Vagina (tissue), 2 donors: Measurements from ENCODE around the gene NUP153.

Source experiments
- CTCF ChIP-seq, 3 experiments: fragments of 450-650 bp in 2 of 3; fragments of 200-600 bp in 1 of 3; sonication (generic) in 1 of 3; IDR thresholded peaks; one replicate each; pipeline ENCODE4 v1.5.1; 2017 to 2019; ENCODE audit warnings: antibody characterized with exemption in 3 of 3, mild to moderate bottlenecking in 2 of 3, moderate library complexity in 2 of 3
- POLR2AphosphoS5 ChIP-seq, 2 donors: sonication (generic); formaldehyde crosslinking; IDR thresholded peaks; one replicate each; pipeline ENCODE4 v1.9.0; 2017; ENCODE audit warnings: antibody characterized with exemption in 2 of 2, mild to moderate bottlenecking in 2 of 2, low read depth in 1 of 2; ENCODE audit not compliant: insufficient read depth in 1 of 2

DNA sequence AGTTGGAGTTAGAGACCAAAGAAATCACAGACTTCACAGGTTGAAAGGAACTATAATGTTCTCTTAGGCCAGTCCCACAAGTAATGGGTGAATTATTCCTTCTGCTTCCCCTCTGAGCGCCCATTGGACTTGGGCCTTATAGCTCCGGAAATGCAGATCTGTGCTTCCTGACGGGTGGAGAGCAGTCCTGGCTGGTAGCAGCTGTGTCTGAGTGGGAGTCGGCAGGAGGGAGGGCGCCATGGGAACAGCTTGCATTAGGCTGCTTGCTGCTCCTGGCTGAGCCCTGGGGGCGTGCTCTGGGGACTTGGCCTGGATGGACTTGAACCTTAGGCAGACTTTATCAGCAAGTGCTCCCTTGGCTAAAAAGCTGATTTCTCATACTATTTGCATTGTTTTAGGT is 18.4 kb upstream of the NUP153 start:
- TF ChIP-seq POLR2AphosphoS5 (IDR thresholded peaks at IDR 0.05; ENCODE audit: insufficient read depth in 1 of 2, low read depth in 1 of 2), result no peak
- TF ChIP-seq CTCF (IDR thresholded peaks at IDR 0.05), result no peak
